K562 (cell line): ENCODE data around the gene TPBGL. TPM values are rescaled to one million over a fixed set of nuclear protein-coding genes. Genes with fewer than 3 reads are reported as not detected.

Experiments
- ARID4B ChIP-seq: sonication (generic); formaldehyde crosslinking; IDR thresholded peaks from 2 replicates; pipeline ENCODE4 v1.8.0; 2022; ENCODE audit warnings: mild to moderate bottlenecking, missing genetic modification reagents
- CBFA2T2 ChIP-seq: fragments of 450-650 bp; conservative IDR thresholded peaks from 2 replicates; pipeline ENCODE4 v1.6.1; 2017; ENCODE audit warnings: mild to moderate bottlenecking
- FOXM1 ChIP-seq, 2 experiments: fragments of 450-650 bp in 1 of 2; sonication (generic) in 1 of 2; formaldehyde crosslinking in 1 of 2; IDR thresholded peaks; 2 replicates each; pipeline versions ENCODE4 v1.6.1 to v1.9.0; 2017 to 2022; ENCODE audit warnings: low read depth in 2 of 2, mild to moderate bottlenecking in 2 of 2, missing genetic modification reagents in 1 of 2, moderate library complexity in 1 of 2
- MCM2 ChIP-seq: fragments of 450-650 bp; IDR thresholded peaks from 2 replicates; pipeline ENCODE4 v1.6.1; 2017; ENCODE audit warnings: low read depth, mild to moderate bottlenecking
- TEAD4 ChIP-seq, 2 experiments: sonication (generic) in 1 of 2; formaldehyde crosslinking in 1 of 2; IDR thresholded peaks; 2 replicates each; pipeline versions ENCODE4 v1.6.1 to v1.8.0; 2012 to 2022; ENCODE audit warnings: borderline replicate concordance in 1 of 2, inconsistent platforms in 1 of 2, low read length in 1 of 2, mild to moderate bottlenecking in 1 of 2, missing genetic modification reagents in 1 of 2
- TRIM24 ChIP-seq, 2 experiments: fragments of 450-650 bp; IDR thresholded peaks; 2 replicates each; pipeline ENCODE4 v1.6.1; 2016
- ZC3H4 ChIP-seq: sonication (generic); formaldehyde crosslinking; IDR thresholded peaks from 2 replicates; pipeline ENCODE4 v1.9.0; 2021; ENCODE audit warnings: missing genetic modification reagents, borderline replicate concordance
- ZKSCAN1 ChIP-seq: fragments of 150-350 bp; IDR thresholded peaks from 2 replicates; pipeline ENCODE4 v1.6.1; 2016; ENCODE audit warnings: low read depth, low read length
- ZNF324 ChIP-seq: fragments of 250-450 bp; sonication (Bioruptor Pico); IDR thresholded peaks from 2 replicates; pipeline ENCODE4 v1.4.0; 2020; ENCODE audit warnings: mild to moderate bottlenecking
- ZNF584 ChIP-seq: fragments of 200-800 bp; sonication (Bioruptor generic); IDR thresholded peaks from 2 replicates; pipeline ENCODE4 v1.6.1; 2016; ENCODE audit warnings: low read depth, mild to moderate bottlenecking, missing genetic modification characterization, missing compliant biosample characterization
- polyA plus RNA-seq, 8 experiments: library from polyadenylated mRNA; depleted of rRNA in 4 of 8; stranded (reverse) in 5 of 8; unstranded in 3 of 8; fragments of >200 nt; fragmentation: Nextera tagmentation in 2 of 8; fragmentation: Illumina TruSeq in 1 of 8; extraction: Ambion mirVana in 2 of 8; extraction: Trizol in 1 of 8; gene quantifications; 2 replicates each; pipeline versions ENCODE4 v1.2.1 to v1.2.3, GENCODE V29; 2011 to 2014; ENCODE audit warnings: inconsistent platforms in 1 of 8, missing spikeins in 1 of 8
- total RNA-seq, 7 experiments: library from RNA; depleted of rRNA in 6 of 7; stranded (reverse); fragments of >200 nt in 6 of 7; fragmentation: Illumina TruSeq in 2 of 7; extraction: Trizol in 2 of 7; gene quantifications; 2 replicates each; pipeline versions ENCODE4 v1.2.1 to v1.2.3, GENCODE V29; 2011 to 2021; ENCODE audit warnings: low replicate concordance in 1 of 7
- TF ChIP-seq, protein P1 (sequence below), 2 experiments: fragments of 450-650 bp in 1 of 2; sonication (generic) in 1 of 2; formaldehyde crosslinking in 1 of 2; IDR thresholded peaks; 2 replicates each; pipeline versions ENCODE4 v1.7.1 to v1.9.0; 2016 to 2022; ENCODE audit warnings: inconsistent platforms in 1 of 2, mild to moderate bottlenecking in 1 of 2, missing genetic modification reagents in 1 of 2
- TF ChIP-seq, protein P2 (sequence below): fragments of 250-450 bp; sonication (Bioruptor Pico); IDR thresholded peaks from 2 replicates; pipeline ENCODE4 v1.8.0; 2021; ENCODE audit warnings: mild to moderate bottlenecking, moderate library complexity

The TPBGL gene
- total and polyA plus RNA-seq, 9 of the 15 experiments (the other 6 are each of a cell fraction or from before 2014, with no cell fraction given), result 0.04 to 0.11 (median 0.06) TPM; not detected in 6

- TF ChIP-seq, protein P1, sequence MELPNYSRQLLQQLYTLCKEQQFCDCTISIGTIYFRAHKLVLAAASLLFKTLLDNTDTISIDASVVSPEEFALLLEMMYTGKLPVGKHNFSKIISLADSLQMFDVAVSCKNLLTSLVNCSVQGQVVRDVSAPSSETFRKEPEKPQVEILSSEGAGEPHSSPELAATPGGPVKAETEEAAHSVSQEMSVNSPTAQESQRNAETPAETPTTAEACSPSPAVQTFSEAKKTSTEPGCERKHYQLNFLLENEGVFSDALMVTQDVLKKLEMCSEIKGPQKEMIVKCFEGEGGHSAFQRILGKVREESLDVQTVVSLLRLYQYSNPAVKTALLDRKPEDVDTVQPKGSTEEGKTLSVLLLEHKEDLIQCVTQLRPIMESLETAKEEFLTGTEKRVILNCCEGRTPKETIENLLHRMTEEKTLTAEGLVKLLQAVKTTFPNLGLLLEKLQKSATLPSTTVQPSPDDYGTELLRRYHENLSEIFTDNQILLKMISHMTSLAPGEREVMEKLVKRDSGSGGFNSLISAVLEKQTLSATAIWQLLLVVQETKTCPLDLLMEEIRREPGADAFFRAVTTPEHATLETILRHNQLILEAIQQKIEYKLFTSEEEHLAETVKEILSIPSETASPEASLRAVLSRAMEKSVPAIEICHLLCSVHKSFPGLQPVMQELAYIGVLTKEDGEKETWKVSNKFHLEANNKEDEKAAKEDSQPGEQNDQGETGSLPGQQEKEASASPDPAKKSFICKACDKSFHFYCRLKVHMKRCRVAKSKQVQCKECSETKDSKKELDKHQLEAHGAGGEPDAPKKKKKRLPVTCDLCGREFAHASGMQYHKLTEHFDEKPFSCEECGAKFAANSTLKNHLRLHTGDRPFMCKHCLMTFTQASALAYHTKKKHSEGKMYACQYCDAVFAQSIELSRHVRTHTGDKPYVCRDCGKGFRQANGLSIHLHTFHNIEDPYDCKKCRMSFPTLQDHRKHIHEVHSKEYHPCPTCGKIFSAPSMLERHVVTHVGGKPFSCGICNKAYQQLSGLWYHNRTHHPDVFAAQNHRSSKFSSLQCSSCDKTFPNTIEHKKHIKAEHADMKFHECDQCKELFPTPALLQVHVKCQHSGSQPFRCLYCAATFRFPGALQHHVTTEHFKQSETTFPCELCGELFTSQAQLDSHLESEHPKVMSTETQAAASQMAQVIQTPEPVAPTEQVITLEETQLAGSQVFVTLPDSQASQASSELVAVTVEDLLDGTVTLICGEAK (IDR thresholded peaks at IDR 0.05), result peak; percentile 18; the same call in 1 of the 2 replicates
- TF ChIP-seq, protein P1 (CRISPR knock-in tag; IDR thresholded peaks at IDR 0.05), result no peak
- TF ChIP-seq ZNF584 (CRISPR knock-in tag), result no peak; the same call in 1 of the 2 replicates
- no peak for TF ChIP-seq ARID4B (CRISPR knock-in tag)
- TF ChIP-seq ZC3H4 (CRISPR knock-in tag), result no peak
- peak; percentile 93 for TF ChIP-seq CBFA2T2
- TF ChIP-seq MCM2, result no peak
- TF ChIP-seq, protein P2, sequence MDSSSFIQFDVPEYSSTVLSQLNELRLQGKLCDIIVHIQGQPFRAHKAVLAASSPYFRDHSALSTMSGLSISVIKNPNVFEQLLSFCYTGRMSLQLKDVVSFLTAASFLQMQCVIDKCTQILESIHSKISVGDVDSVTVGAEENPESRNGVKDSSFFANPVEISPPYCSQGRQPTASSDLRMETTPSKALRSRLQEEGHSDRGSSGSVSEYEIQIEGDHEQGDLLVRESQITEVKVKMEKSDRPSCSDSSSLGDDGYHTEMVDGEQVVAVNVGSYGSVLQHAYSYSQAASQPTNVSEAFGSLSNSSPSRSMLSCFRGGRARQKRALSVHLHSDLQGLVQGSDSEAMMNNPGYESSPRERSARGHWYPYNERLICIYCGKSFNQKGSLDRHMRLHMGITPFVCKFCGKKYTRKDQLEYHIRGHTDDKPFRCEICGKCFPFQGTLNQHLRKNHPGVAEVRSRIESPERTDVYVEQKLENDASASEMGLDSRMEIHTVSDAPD (CRISPR knock-in tag), result 0 out of 2 replicates have a peak, but pooled peaks have one; percentile 34
- peak; percentile 94 for TF ChIP-seq TEAD4 (IDR thresholded peaks at IDR 0.05; ENCODE audit: low read length)
- TF ChIP-seq TEAD4 (CRISPR knock-in tag; IDR thresholded peaks at IDR 0.05; ENCODE audit: borderline replicate concordance), result no peak
- TF ChIP-seq ZNF324, result no peak
- TF ChIP-seq ZKSCAN1, result peak; percentile 61; the same call in 1 of the 2 replicates
- TF ChIP-seq TRIM24 (IDR thresholded peaks at IDR 0.05), result peak; percentile 62 to 75; a peak in 3 of 4 replicates
- TF ChIP-seq FOXM1 (IDR thresholded peaks at IDR 0.05; ENCODE audit: low read depth), result peak; percentile 81
- TF ChIP-seq FOXM1 (CRISPR knock-in tag; IDR thresholded peaks at IDR 0.05; ENCODE audit: low read depth), result no peak
Observed at GRCh38 chr11:75208446-75208845, 32.1 kb upstream of the TPBGL start (continued).
